ENCODE data around the gene ARL15. TPM values are rescaled to one million over a fixed set of nuclear protein-coding genes. Genes with fewer than 3 reads are reported as not detected.

The ARL15 gene
- total and polyA plus RNA-seq, 2 donors (not counting 1 experiment from before 2014, with no cell fraction given): 5.8 to 20.5 TPM

DNA sequence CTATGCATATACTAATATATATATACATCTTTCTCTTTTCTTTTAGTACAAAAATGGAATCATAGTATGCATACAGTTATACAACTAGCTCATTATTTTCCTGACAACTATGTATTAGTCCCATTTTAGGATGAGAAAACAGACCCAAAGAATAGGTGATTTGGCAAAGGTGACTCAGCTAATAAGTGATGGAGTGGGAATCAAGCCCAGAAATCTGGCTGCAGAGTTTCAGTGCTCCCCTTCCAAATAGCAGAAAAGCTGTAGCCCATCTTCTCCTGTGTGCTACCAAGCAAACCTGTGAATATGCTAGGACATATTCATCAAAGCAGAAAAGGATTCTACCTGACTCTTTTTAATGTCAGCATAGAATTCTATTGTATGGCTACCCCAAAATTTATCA lies 114.7 kb downstream of the ARL15 start:
- peaks cover 36% of the 10 kb centered on the region for H3K79me2 ChIP-seq (ENCODE audit: control insufficient read depth, insufficient read depth, low read length)
- intact Hi-C loops (cut with micrococcal nuclease): no loop called here
- no peak overlapping the region for H3K27ac Mint-ChIP-seq
- no peaks in the 10 kb centered on the region for H3K27me3 Mint-ChIP-seq
- peaks cover 42% of the 10 kb centered on the region for H3K4me1 Mint-ChIP-seq
- no peak overlapping the region for H2AFZ ChIP-seq (ENCODE audit: insufficient read depth, low read depth, low read length, poor library complexity, severe bottlenecking)
- CTCF ChIA-PET: interaction anchor here (0.6 to 1.4 kb wide), 2 partner anchors 20 to 32 kb away, joined by 3 to 4 read pairs; no protein-coding TSS in a partner anchor
- peaks cover 0 to 10% of the 10 kb centered on the region in 2 donors for H3K4me1 ChIP-seq (ENCODE audit: control insufficient read depth in 2 of 2, insufficient read depth in 2 of 2, low read length in 2 of 2)
- no peak overlapping the region for H3K9ac ChIP-seq (ENCODE audit: low read length)
- H4K20me1 ChIP-seq (ENCODE audit: control insufficient read depth, insufficient read depth, low read length, poor library complexity, severe bottlenecking): peaks cover 6% of the 10 kb centered on the region
- no peaks in the 10 kb centered on the region for H3K36me3 ChIP-seq (replicated peaks in 1 of 2; ENCODE audit: control extremely low read depth in 1 of 2, control insufficient read depth in 1 of 2, extremely low read depth in 1 of 2, insufficient read depth in 2 of 2, low read length in 1 of 2)
- H3K4me2 ChIP-seq (replicated peaks; ENCODE audit: low read depth, low read length, poor library complexity, severe bottlenecking): no peak overlapping the region
- no peak for ATAC-seq (ENCODE audit: low read depth)
- no peaks in the 10 kb centered on the region for H3K9me3 Mint-ChIP-seq (ENCODE audit: insufficient read depth)
- no peak overlapping the region for H3K27ac ChIP-seq (ENCODE audit: low read length in 2 of 2)
- H3K4me3 ChIP-seq (ENCODE audit: control extremely low read depth in 1 of 5, extremely low read depth in 1 of 5, insufficient read depth in 1 of 5, low read depth in 2 of 5, low read length in 4 of 5): no peak overlapping the region
- no peak overlapping the region for H3K4me3 Mint-ChIP-seq
- H3K27me3 ChIP-seq (replicated peaks in 1 of 4; ENCODE audit: control extremely low read depth in 1 of 4, control insufficient read depth in 3 of 4, insufficient read depth in 4 of 4, low read length in 3 of 4): no peaks in the 10 kb centered on the region
- POLR2A ChIA-PET: no interaction called here
- TF ChIP-seq, protein P1, sequence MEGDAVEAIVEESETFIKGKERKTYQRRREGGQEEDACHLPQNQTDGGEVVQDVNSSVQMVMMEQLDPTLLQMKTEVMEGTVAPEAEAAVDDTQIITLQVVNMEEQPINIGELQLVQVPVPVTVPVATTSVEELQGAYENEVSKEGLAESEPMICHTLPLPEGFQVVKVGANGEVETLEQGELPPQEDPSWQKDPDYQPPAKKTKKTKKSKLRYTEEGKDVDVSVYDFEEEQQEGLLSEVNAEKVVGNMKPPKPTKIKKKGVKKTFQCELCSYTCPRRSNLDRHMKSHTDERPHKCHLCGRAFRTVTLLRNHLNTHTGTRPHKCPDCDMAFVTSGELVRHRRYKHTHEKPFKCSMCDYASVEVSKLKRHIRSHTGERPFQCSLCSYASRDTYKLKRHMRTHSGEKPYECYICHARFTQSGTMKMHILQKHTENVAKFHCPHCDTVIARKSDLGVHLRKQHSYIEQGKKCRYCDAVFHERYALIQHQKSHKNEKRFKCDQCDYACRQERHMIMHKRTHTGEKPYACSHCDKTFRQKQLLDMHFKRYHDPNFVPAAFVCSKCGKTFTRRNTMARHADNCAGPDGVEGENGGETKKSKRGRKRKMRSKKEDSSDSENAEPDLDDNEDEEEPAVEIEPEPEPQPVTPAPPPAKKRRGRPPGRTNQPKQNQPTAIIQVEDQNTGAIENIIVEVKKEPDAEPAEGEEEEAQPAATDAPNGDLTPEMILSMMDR (IDR thresholded peaks at IDR 0.05): no peak
- no peak for TF ChIP-seq EZH2 (IDR thresholded peaks at IDR 0.05; ENCODE audit: borderline replicate concordance, insufficient read depth, low read depth, low read length, poor library complexity, severe bottlenecking)
- H3K9me3 ChIP-seq (ENCODE audit: control extremely low read depth in 1 of 3, control insufficient read depth in 2 of 3, insufficient read depth in 1 of 3, low read length in 2 of 3): no peaks in the 10 kb centered on the region
- DNase-seq: no peak

DNA sequence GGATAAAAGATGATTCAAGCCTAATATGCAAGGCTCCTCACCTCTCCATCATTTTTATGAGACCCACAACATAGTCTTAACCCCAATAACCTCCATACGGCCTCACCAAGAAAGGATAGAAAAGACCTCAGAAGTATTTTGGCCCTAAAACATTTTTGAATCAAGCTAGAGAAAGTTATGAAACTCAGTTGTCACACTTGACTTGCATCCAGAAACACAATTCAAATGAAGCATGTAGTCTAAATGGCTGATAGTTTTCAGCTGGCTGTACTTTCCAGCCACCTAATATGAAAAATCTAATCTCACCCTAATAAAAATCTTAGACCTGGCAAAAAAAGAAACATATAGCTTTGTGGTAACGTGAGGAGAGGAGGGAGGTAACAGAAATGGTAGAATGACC lies 116.1 kb downstream of the ARL15 start:
- H3K9me3 ChIP-seq (ENCODE audit: control extremely low read depth in 1 of 3, control insufficient read depth in 2 of 3, insufficient read depth in 1 of 3, low read length in 2 of 3): no peaks in the 10 kb centered on the region
- no peak for DNase-seq
- H3K27ac Mint-ChIP-seq: no peak overlapping the region
- no peak for ATAC-seq (ENCODE audit: low read depth)
- H3K36me3 ChIP-seq (replicated peaks in 1 of 2; ENCODE audit: control extremely low read depth in 1 of 2, control insufficient read depth in 1 of 2, extremely low read depth in 1 of 2, insufficient read depth in 2 of 2, low read length in 1 of 2): no peaks in the 10 kb centered on the region
- no peak for TF ChIP-seq EZH2 (IDR thresholded peaks at IDR 0.05; ENCODE audit: borderline replicate concordance, insufficient read depth, low read depth, low read length, poor library complexity, severe bottlenecking)
- TF ChIP-seq, protein P1 (IDR thresholded peaks at IDR 0.05): no peak
- intact Hi-C loops (cut with micrococcal nuclease): no loop called here
- no peak overlapping the region for H3K9ac ChIP-seq (ENCODE audit: low read length)
- peaks cover 0 to 10% of the 10 kb centered on the region in 2 donors for H3K4me1 ChIP-seq (ENCODE audit: control insufficient read depth in 2 of 2, insufficient read depth in 2 of 2, low read length in 2 of 2)
- H3K4me1 Mint-ChIP-seq: peaks cover 44% of the 10 kb centered on the region
- no peak overlapping the region for H3K4me2 ChIP-seq (replicated peaks; ENCODE audit: low read depth, low read length, poor library complexity, severe bottlenecking)
- H3K4me3 Mint-ChIP-seq: no peak overlapping the region
- no peak overlapping the region for H3K4me3 ChIP-seq (ENCODE audit: control extremely low read depth in 1 of 5, extremely low read depth in 1 of 5, insufficient read depth in 1 of 5, low read depth in 2 of 5, low read length in 4 of 5)
- no peaks in the 10 kb centered on the region for H3K9me3 Mint-ChIP-seq (ENCODE audit: insufficient read depth)
- POLR2A ChIA-PET: no interaction called here
- H4K20me1 ChIP-seq (ENCODE audit: control insufficient read depth, insufficient read depth, low read length, poor library complexity, severe bottlenecking): peaks cover 6% of the 10 kb centered on the region
- no peak overlapping the region for H2AFZ ChIP-seq (ENCODE audit: insufficient read depth, low read depth, low read length, poor library complexity, severe bottlenecking)
- no peaks in the 10 kb centered on the region for H3K27me3 Mint-ChIP-seq
- no CpG with 5 or more reads among the region's 2 CpGs for WGBS (ENCODE audit: insufficient coverage)
- CTCF ChIA-PET: interaction anchor here (1.3 to 1.6 kb wide), 3 partner anchors 10 to 35 kb away, joined by 3 to 5 read pairs (median 3); no protein-coding TSS in a partner anchor
- no peaks in the 10 kb centered on the region for H3K27me3 ChIP-seq (replicated peaks in 1 of 4; ENCODE audit: control extremely low read depth in 1 of 4, control insufficient read depth in 3 of 4, insufficient read depth in 4 of 4, low read length in 3 of 4)
- H3K79me2 ChIP-seq (ENCODE audit: control insufficient read depth, insufficient read depth, low read length): peaks cover 39% of the 10 kb centered on the region
- no peak overlapping the region for H3K27ac ChIP-seq (ENCODE audit: low read length in 2 of 2)

All from B cell (primary cell).